SIG-M5 (cell line): ENCODE results near the gene GALNT2.

ENCODE experiments used
- DNase-seq: peaks from one replicate; lab custom pipeline; 2025; lab: John Stamatoyannopoulos, UW

Gene GALNT2

GRCh38 chr1:230300322-230301301, 233.6 kb downstream of the GALNT2 start:
- DNase-seq, result no peak

- DNase-seq, result no peak
Observed at GRCh38 chr1:230301322-230301721, 234.3 kb downstream of the GALNT2 start.

DNA sequence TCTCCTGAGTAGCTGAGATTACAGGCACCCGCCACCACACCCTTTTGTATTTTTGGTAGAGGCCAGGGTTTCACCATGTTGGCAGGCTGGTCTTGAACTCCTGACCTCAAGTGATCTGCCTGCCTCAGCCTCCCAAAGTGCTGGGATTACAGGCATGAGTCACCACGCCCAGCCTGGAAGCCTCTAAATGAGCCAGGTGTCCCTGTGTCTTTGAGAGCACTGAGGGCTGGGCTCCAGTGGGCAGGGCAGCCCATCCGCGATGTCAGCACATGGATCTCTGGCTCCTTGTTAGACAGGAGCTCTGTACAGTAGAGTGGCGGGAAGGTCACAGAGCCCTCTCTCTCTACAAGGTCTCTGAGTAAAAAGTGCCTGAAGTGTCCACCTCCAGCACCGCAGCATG, 234.8 kb downstream of the GALNT2 start:
- no peak for DNase-seq

- DNase-seq, result no peak
Observed at GRCh38 chr1:230303069-230303468, 236.0 kb downstream of the GALNT2 start.

DNA sequence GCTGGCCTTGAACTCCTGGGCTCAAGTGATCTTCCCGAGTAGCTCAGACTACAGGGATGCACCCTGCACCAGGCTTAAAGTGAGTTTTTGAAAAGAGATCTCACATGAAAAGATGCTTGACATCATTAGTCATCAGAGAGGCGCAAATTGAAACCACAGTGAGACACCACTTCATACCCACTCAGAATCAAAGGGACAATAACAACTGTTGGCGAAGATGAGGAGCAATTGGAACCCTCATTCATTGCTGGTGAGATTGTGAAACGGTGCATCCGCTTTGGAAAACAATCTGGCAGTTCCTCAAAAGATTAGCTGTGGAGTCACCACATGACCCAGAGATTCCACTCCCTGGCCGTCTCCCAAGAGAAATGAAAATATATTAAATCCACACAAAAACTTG, 236.8 kb downstream of the GALNT2 start:
- DNase-seq, result no peak

DNA sequence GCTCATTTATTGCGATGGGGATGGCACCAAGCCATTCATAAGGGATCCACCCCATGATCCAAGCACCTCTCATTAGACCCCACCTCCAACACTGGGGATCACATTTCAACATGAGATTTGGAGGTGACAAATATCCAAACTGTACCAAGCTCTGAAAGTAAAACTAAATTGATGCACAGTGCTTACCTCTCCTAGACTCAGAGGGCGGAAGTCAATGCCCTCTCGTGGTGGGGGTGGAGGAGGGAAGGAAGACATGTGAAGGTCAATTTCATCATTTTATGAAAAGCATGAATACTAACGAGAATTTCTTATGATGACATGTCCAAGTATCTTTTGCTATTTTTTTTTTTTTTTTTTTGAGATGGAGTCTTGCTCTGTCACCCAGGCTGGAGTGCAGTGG, 239.1 kb downstream of the GALNT2 start:
- DNase-seq, result no peak

- DNase-seq, result no peak
Observed at GRCh38 chr1:230307213-230307612, 240.2 kb downstream of the GALNT2 start.

DNA sequence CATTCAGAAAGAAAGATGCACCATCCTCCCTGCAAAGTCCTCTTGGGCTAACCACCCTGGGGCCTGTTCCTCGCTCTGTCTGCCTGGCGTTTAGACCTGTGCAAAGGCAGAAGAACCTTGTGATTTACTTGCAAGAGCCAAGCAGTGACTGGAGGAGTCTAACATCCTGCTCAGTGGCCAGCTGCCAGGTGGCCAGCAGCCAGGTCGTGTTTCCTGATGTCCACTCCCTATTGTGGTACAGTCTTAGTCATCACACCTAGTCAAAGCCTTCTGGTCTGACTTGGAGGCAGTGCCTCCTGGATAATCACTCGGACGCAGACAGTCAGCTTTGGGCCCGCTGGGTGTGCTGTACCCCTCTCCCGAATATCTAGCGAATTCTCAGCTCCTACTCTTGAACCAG, 241.0 kb downstream of the GALNT2 start:
- DNase-seq, result no peak

- DNase-seq, result no peak
Observed at GRCh38 chr1:230308821-230309220, 241.8 kb downstream of the GALNT2 start.

GRCh38 chr1:230309646-230310177, 242.7 kb downstream of the GALNT2 start:
- DNase-seq, result no peak

DNA sequence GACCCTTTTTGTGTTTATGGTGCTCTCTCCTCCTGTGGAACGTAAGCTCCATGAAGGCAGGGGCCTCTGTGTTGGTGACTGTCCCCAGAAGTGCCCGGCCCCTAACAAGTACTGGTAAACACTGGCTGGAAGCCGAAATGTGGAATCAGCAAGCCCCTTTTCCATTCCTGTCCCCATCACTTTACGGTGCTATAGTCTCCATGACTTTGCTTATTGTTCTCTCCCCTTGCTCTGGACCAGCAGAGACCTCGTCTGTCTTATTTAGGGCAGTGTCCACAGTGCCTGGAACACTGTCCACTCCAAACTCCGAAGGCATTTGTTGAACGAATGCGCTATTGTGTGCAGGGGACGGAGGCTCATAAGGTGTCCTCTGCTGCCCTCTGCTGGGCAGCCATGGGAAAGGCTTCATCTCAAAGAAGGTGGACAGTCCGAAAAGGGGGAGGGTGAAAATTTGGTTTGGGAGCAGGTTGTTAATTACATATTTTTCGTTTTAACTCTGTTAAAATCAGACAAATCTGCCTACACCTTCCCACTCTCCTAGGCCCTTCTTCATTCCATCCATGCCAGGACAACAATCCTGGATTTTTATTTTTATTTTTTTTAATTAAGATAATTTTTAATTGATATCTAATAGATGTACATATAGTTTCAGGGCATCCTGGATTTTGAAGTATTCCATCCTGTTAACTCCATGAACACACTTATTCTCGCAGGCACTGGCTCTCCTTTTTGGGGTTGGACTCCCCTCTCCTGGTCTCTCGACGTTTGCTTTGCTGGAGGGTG, 243.5 kb downstream of the GALNT2 start:
- DNase-seq, result no peak

DNA sequence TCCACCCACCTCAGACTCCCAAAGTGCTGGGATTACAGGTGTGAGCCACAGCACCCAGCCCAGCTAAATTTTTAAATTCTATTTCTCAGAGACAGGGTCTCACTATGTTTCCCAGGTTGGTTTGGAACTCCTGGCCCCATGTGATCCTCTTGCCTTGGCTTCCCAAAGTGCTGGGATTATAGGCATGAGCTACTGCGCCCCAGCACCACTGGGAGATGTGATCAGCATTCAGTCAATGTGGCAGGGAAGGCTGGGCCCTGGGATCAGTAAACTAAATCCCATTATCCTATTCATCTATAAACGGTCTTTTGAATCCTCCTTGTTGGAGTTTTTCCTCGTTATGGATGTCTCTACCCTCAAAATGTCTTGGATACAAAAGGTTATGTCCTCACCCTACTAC, 245.6 kb downstream of the GALNT2 start:
- DNase-seq, result no peak

- DNase-seq, result no peak
Observed at GRCh38 chr1:230313453-230314141, 246.6 kb downstream of the GALNT2 start.

DNA sequence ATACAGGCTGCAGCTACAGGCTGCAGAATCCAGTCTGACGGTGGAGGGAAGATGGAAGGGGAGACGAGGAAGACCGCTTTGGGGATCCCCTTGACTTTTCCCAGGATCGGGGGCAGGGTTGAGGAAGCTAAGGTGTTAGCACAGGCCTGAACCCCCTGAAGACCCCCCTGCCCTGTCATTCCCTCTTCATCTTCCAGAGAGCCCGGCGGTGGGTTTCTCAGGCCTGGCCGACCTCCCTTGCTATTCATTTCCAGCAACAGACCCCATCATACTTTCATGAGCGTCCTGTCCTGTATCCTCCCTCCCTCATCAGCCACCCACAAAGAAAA, 247.1 kb downstream of the GALNT2 start:
- no peak for DNase-seq

GRCh38 chr1:230315099-230315498, 248.1 kb downstream of the GALNT2 start:
- DNase-seq, result no peak

DNA sequence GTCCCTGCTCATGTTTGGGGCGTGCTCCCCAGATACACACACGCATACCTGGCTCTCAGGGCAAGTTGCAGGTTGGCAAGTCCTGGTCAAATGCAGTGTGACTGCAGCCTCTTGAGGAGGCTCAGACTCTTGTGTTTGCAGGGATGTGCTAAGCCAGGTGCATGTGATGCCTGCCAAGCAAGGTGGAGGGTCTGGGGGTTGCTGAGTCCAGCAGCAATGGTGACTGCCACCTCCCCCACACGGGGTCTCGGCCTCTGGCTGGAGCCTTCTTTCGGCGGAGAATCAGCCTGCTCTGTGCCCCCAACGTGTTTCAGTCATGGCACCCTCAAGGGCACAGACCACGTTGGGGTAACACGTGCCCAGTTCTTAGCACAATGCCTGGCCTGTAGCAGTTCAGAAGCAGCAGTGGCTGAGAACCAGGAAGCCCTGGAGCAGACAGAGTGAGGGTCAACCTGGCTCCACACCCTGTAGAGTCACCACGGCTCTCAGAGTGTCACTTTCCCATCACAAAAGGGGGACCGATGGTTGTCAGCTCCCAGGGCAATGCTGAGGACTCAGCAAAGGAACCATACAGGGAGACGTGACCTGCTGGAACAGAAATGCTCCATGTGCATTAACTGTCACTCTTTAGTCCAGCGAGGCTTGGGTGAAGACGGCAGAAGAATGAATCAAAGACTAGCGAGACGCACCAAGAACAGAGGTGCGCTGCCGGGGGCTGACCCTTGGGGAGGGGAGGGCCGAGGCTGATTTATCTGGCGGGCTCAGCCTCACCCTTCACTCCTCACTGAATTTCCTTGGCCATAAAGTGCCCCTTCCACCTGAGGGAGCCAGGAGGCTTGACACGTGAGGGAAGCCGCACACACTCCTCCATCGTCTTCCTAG, 250.1 kb downstream of the GALNT2 start:
- DNase-seq, result no peak

DNA sequence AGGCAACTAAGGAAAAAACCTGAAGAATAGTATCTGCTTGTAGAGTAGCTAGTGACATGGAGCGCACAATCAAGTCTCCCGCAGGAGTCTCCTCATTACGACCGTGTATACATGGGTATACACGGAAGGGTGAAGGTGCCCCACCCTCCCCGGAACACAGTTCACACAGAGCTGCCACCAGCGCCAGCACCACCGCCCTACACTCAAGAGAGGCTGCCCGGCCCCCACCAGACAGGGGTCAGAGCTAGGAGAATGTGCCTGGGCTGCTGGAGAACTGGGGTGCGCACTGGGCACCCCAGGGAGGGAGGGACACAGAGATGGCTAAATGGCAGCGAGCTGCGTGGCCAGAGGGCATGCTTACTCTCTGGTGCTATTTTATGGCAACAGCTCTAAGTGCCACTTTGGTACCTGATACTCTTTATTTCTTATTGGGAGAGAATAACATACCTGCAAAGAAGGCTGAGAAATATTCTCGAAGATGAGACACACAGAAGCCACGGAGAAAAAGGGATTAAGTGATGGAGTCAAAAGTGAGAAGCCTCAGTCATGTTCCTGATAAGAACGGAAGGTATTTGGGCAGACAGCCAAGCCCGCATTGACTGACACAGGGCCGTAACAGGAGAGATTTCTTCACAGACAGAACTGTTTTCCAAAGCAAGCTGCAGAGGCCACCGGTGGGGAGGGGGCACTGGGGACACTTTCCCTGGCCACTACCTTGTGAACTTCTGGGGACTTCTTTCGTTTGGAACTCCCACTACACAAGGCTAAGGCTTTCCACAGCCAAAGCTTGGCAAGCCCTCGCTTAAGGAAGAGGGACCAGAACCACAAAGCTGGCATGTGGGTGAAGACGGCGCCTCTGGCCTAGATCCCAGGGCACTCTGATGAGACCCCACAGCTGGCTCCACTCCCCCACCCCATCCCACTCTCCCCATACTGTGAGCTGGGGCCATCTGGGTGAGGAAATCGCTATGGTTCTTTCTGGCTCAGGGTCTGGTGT, 251.1 kb downstream of the GALNT2 start:
- no peak for DNase-seq

GRCh38 chr1:230319014-230319747, 252.1 kb downstream of the GALNT2 start:
- DNase-seq, result no peak

- DNase-seq, result no peak
Observed at GRCh38 chr1:230320804-230321203, 253.8 kb downstream of the GALNT2 start.
